HG02610 (cell line): ENCODE measurements around the gene ADORA1.

Source experiments
- ATAC-seq: cut with Tn5 transposase; IDR thresholded peaks from one replicate; pipeline ENCODE4 v1.9.1; 2021; ENCODE audit warnings: mild to moderate bottlenecking, moderate library complexity; ENCODE audit not compliant: unreplicated experiment

Gene ADORA1

GRCh38 chr1:203127666-203128430, at the start of gene ADORA1:
Gene ADORA1, plus strand, starts transcription at chr1:203127726. Its CDS starts 1,116 bp downstream, at chr1:203128842.
- ATAC-seq, result no peak

- ATAC-seq, result no peak
Observed at GRCh38 chr1:203077956-203078355, 49.6 kb upstream of the ADORA1 start.

- ATAC-seq, result no peak
Observed at GRCh38 chr1:203078478-203078877, 49.0 kb upstream of the ADORA1 start.

- ATAC-seq, result no peak
Observed at GRCh38 chr1:203080456-203080855, 47.1 kb upstream of the ADORA1 start.

GRCh38 chr1:203081465-203082230, 45.9 kb upstream of the ADORA1 start:
- ATAC-seq, result no peak

GRCh38 chr1:203082231-203082505, 45.4 kb upstream of the ADORA1 start:
- no peak for ATAC-seq

- ATAC-seq, result no peak
Observed at GRCh38 chr1:203082571-203083462, 44.7 kb upstream of the ADORA1 start.

GRCh38 chr1:203083463-203083921, 44.0 kb upstream of the ADORA1 start:
- no peak for ATAC-seq

- ATAC-seq, result no peak
Observed at GRCh38 chr1:203084588-203085527, 42.7 kb upstream of the ADORA1 start.

GRCh38 chr1:203085528-203086406, 41.8 kb upstream of the ADORA1 start, which contains the start of gene MYOG:
Gene MYOG, minus strand, starts transcription at chr1:203086012. Its CDS starts 51 bp downstream, at chr1:203085961.
- ATAC-seq, result no peak

GRCh38 chr1:203086992-203087763, 40.3 kb upstream of the ADORA1 start:
- no peak for ATAC-seq

- no peak for ATAC-seq
Observed at GRCh38 chr1:203088441-203088840, 39.1 kb upstream of the ADORA1 start.

GRCh38 chr1:203089001-203089650, 38.4 kb upstream of the ADORA1 start:
- no peak for ATAC-seq

GRCh38 chr1:203089651-203090045, 37.9 kb upstream of the ADORA1 start:
- ATAC-seq, result no peak

GRCh38 chr1:203090421-203091198, 36.9 kb upstream of the ADORA1 start:
- no peak for ATAC-seq

GRCh38 chr1:203091199-203091477, 36.4 kb upstream of the ADORA1 start:
- ATAC-seq, result no peak

- no peak for ATAC-seq
Observed at GRCh38 chr1:203091761-203092330, 35.7 kb upstream of the ADORA1 start.
